Activated CD4-positive, alpha-beta T cell treated with anti-CD3 and anti-CD28 coated beads, Interleukin-2, amount 10 ng/mL, durations not matched to agents 7 days and 5 days (primary cell): ENCODE data around the gene WIPI1. TPM values are rescaled to one million over a fixed set of nuclear protein-coding genes. Genes with fewer than 3 reads are reported as not detected.

Experiments
- CTCF ChIA-PET: fragments of 350-600 bp; sonication (Branson Sonifier 250); formaldehyde crosslinking; loops from one replicate; lab custom pipeline; 2021; ENCODE audit warnings: antibody characterized with exemption; lab: Charles Lee
- POLR2A ChIA-PET: fragments of 350-600 bp; sonication (Branson Sonifier 250); formaldehyde crosslinking; loops from one replicate; lab custom pipeline; 2021; ENCODE audit warnings: antibody characterized with exemption; lab: Charles Lee
- DNase-seq: peaks from one replicate; pipeline ENCODE4 v3.0.0-alpha.2; 2020
- H3K27ac Mint-ChIP-seq: one replicate; pipeline ENCODE4 v1.8.0; 2021; ENCODE audit warnings: mild to moderate bottlenecking, moderate library complexity, mixed read lengths
- H3K27me3 Mint-ChIP-seq: one replicate; pipeline ENCODE4 v1.8.0; 2021; ENCODE audit warnings: mixed read lengths
- H3K36me3 Mint-ChIP-seq: one replicate; pipeline ENCODE4 v1.8.0; 2021; ENCODE audit warnings: low read depth, mixed read lengths
- H3K4me1 Mint-ChIP-seq: one replicate; pipeline ENCODE4 v1.8.0; 2021; ENCODE audit warnings: mixed read lengths
- H3K4me3 Mint-ChIP-seq: one replicate; pipeline ENCODE4 v1.8.0; 2021; ENCODE audit warnings: mild to moderate bottlenecking, moderate library complexity, mixed read lengths
- H3K9me3 Mint-ChIP-seq: one replicate; pipeline ENCODE4 v1.8.0; 2021; ENCODE audit warnings: mixed read lengths
- total RNA-seq, 2 experiments: library from RNA; stranded (reverse); gene quantifications; one replicate each; pipeline ENCODE4 v1.2.3, GENCODE V29; 2021

The WIPI1 gene
- total RNA-seq, 2 experiments from 2014 or later, result 28.2 to 34.4 TPM

GRCh38 chr17:68449021-68449739 lies 8.1 kb downstream of the WIPI1 start:
- Mint-ChIP-seq H3K27me3 (no peaks in the 10 kb centered on the region), H3K4me3 (no peak overlapping the region), H3K27ac (no peak overlapping the region), H3K36me3 (peaks cover 53% of the 10 kb centered on the region), H3K4me1 (peaks cover 29% of the 10 kb centered on the region), H3K9me3 (no peaks in the 10 kb centered on the region)
- ChIA-PET POLR2A (no interaction called here), CTCF (interaction anchor here (7.3 kb wide), 1 partner anchor 12 kb away, joined by 31 read pairs; no protein-coding TSS in a partner anchor)
- no peak for DNase-seq

GRCh38 chr17:68446626-68447041 lies 10.7 kb downstream of the WIPI1 start:
- Mint-ChIP-seq H3K27ac (no peak overlapping the region), H3K9me3 (no peaks in the 10 kb centered on the region), H3K4me1 (peaks cover 24% of the 10 kb centered on the region), H3K27me3 (no peaks in the 10 kb centered on the region), H3K36me3 (peaks cover 53% of the 10 kb centered on the region), H3K4me3 (no peak overlapping the region)
- CTCF ChIA-PET, result interaction anchor here (2.0 to 7.3 kb wide), 2 partner anchors 9 to 10 kb away, joined by 9 to 31 read pairs; partner anchors contain the start of gene WIPI1
- DNase-seq, result no peak
- POLR2A ChIA-PET, result no interaction called here

GRCh38 chr17:68445671-68446070 lies 11.6 kb downstream of the WIPI1 start:
- Mint-ChIP-seq H3K9me3 (no peaks in the 10 kb centered on the region), H3K4me3 (no peak overlapping the region), H3K27ac (no peak overlapping the region), H3K4me1 (peaks cover 33% of the 10 kb centered on the region), H3K27me3 (no peaks in the 10 kb centered on the region), H3K36me3 (peaks cover 53% of the 10 kb centered on the region)
- DNase-seq, result no peak
- ChIA-PET POLR2A (no interaction called here), CTCF (interaction anchor here (0.7 to 7.3 kb wide), 6 partner anchors 8 to 673 kb away, joined by 3 to 31 read pairs (median 5); partner anchors contain the start of gene WIPI1)

GRCh38 chr17:68443972-68444464 lies 13.3 kb downstream of the WIPI1 start:
- no peaks in the 10 kb centered on the region for H3K9me3 Mint-ChIP-seq
- CTCF ChIA-PET, result interaction anchor here (1.4 to 1.7 kb wide), 3 partner anchors 9 to 12 kb away, joined by 3 to 5 read pairs (median 4); no protein-coding TSS in a partner anchor
- peaks cover 46% of the 10 kb centered on the region for H3K4me1 Mint-ChIP-seq
- POLR2A ChIA-PET, result no interaction called here
- H3K4me3 Mint-ChIP-seq, result no peak overlapping the region
- no peak overlapping the region for H3K27ac Mint-ChIP-seq
- no peak for DNase-seq
- H3K27me3 Mint-ChIP-seq, result no peaks in the 10 kb centered on the region
- H3K36me3 Mint-ChIP-seq, result peaks cover 48% of the 10 kb centered on the region

- peaks cover 60% of the 10 kb centered on the region for H3K4me1 Mint-ChIP-seq
Measured at GRCh38 chr17:68441070-68441770, 16.1 kb downstream of the WIPI1 start.

GRCh38 chr17:68440526-68440925 lies 16.8 kb downstream of the WIPI1 start:
- no peak overlapping the region for H3K4me3 Mint-ChIP-seq
- H3K27me3 Mint-ChIP-seq, result no peaks in the 10 kb centered on the region
- peak overlapping the region; percentile 15 for H3K27ac Mint-ChIP-seq
- H3K9me3 Mint-ChIP-seq, result no peaks in the 10 kb centered on the region
- ChIA-PET CTCF (interaction anchor here (2.6 kb wide), 1 partner anchor 18 kb away, joined by 9 read pairs; no protein-coding TSS in a partner anchor), POLR2A (no interaction called here)
- no peak for DNase-seq
- peaks cover 64% of the 10 kb centered on the region for H3K4me1 Mint-ChIP-seq
- peaks cover 46% of the 10 kb centered on the region for H3K36me3 Mint-ChIP-seq

More at GRCh38 chr17:68441070-68441770, 16.1 kb downstream of the WIPI1 start:
- no peak for DNase-seq
- H3K4me3 Mint-ChIP-seq, result no peak overlapping the region
- H3K36me3 Mint-ChIP-seq, result peaks cover 41% of the 10 kb centered on the region
- ChIA-PET POLR2A (no interaction called here), CTCF (interaction anchor here (0.7 to 2.6 kb wide), 5 partner anchors 9 to 19 kb away, joined by 3 to 9 read pairs (median 3); partner anchors contain the start of gene WIPI1)
- H3K9me3 Mint-ChIP-seq, result no peaks in the 10 kb centered on the region
- H3K27me3 Mint-ChIP-seq, result no peaks in the 10 kb centered on the region
- peak overlapping the region; percentile 62 for H3K27ac Mint-ChIP-seq

- no peak overlapping the region for H3K4me3 Mint-ChIP-seq
- DNase-seq, result no peak
- peaks cover 43% of the 10 kb centered on the region for H3K36me3 Mint-ChIP-seq
- H3K27ac Mint-ChIP-seq, result no peak overlapping the region
- ChIA-PET POLR2A (no interaction called here), CTCF (interaction anchor here (0.6 to 2.6 kb wide), 5 partner anchors 19 to 149 kb away, joined by 3 to 9 read pairs (median 3); partner anchors contain the start of gene SLC16A6)
- H3K27me3 Mint-ChIP-seq, result no peaks in the 10 kb centered on the region
- peaks cover 67% of the 10 kb centered on the region for H3K4me1 Mint-ChIP-seq
- H3K9me3 Mint-ChIP-seq, result no peaks in the 10 kb centered on the region
Measured at GRCh38 chr17:68439656-68440290, 17.5 kb downstream of the WIPI1 start.

- peak; percentile 73 for DNase-seq
- Mint-ChIP-seq H3K4me1 (peaks cover 75% of the 10 kb centered on the region), H3K27me3 (no peaks in the 10 kb centered on the region), H3K9me3 (no peaks in the 10 kb centered on the region), H3K36me3 (peaks cover 39% of the 10 kb centered on the region), H3K27ac (peak overlapping the region; percentile 95), H3K4me3 (peak overlapping the region; percentile 62)
- ChIA-PET CTCF (interaction anchor here (1.0 to 4.3 kb wide), 12 partner anchors 10 to 232 kb away, joined by 3 to 31 read pairs (median 12); partner anchors contain the start of genes AMZ2 and WIPI1), POLR2A (interaction anchor here (1.0 to 1.4 kb wide), 4 partner anchors 18 to 200 kb away, joined by 3 to 4 read pairs (median 4); partner anchors contain the start of gene WIPI1)
Measured at GRCh38 chr17:68437979-68438822, 19.1 kb downstream of the WIPI1 start.

- DNase-seq, result peak; percentile 91
- POLR2A ChIA-PET, result no interaction called here
- Mint-ChIP-seq H3K4me3 (peak overlapping the region; percentile 62), H3K27me3 (no peaks in the 10 kb centered on the region), H3K9me3 (no peaks in the 10 kb centered on the region), H3K36me3 (peaks cover 50% of the 10 kb centered on the region), H3K4me1 (peaks cover 76% of the 10 kb centered on the region), H3K27ac (peak overlapping the region; percentile 95)
- CTCF ChIA-PET, result interaction anchor here (0.6 to 4.3 kb wide), 37 partner anchors 9 to 406 kb away, joined by 3 to 31 read pairs (median 4); partner anchors contain the start of genes AMZ2, ARSG, SLC16A6 and WIPI1
Measured at GRCh38 chr17:68435876-68436842, 21.1 kb downstream of the WIPI1 start.

- Mint-ChIP-seq H3K4me3 (no peak overlapping the region), H3K27me3 (no peaks in the 10 kb centered on the region), H3K36me3 (peaks cover 47% of the 10 kb centered on the region), H3K27ac (no peak overlapping the region), H3K9me3 (no peaks in the 10 kb centered on the region), H3K4me1 (peaks cover 69% of the 10 kb centered on the region)
- ChIA-PET POLR2A (no interaction called here), CTCF (interaction anchor here (0.7 to 4.3 kb wide), 22 partner anchors 8 to 405 kb away, joined by 3 to 31 read pairs (median 6); partner anchors contain the start of genes AMZ2, SLC16A6 and WIPI1)
- no peak for DNase-seq
Measured at GRCh38 chr17:68435361-68435760, 21.9 kb downstream of the WIPI1 start.
